ENCODE results near the gene RPH3AL. TPM values are rescaled to one million over a fixed set of nuclear protein-coding genes. Genes with fewer than 3 reads are reported as not detected.
A peak's percentile ranks its signal among the peaks of the same experiment; 100 is the strongest.

Gene RPH3AL
- total and polyA plus RNA-seq, 10 donors: 4.8 to 182 (median 49.1) TPM

DNA sequence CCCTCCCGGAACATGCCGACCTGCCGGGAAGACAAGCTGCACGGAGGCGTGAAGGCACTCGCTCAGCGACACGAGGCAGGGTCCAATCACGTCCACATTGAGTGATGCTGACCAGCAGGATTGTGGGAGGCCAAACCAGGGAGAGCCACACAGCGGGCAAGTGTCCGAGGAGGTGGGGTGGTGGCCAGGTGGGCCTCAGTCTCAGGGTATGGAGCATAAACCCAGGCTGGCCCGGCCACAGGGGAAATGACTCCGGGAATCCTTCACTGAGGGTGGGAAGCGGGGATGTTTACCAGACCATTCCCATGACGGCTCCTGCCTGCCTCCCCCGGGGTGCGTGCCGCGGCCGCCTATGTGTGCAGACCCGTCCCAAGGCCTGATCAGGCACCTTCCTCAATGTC is 62.5 kb downstream of the RPH3AL start:
- Histone ChIP-seq H3K36me3 (peaks cover 0 to 25% (median 0%) of the 10 kb centered on the region in 6 donors), H3K4me1 (peaks cover 0 to 32% (median 8%) of the 10 kb centered on the region in 6 donors), H3K9me3 (no peaks in the 10 kb centered on the region), H3K27ac (peak overlapping the region in 1 of 8 donors; percentile 24), H3K27me3 (replicated peaks in 1 of 7) (no peaks in the 10 kb centered on the region), H3K4me3 (no peak overlapping the region)
- intact Hi-C loops (cut with DNase I; ENCODE audit: low total_unique reads): no loop called here
- DNase-seq: peak; percentile 55
- TF ChIP-seq POLR2AphosphoS5 (IDR thresholded peaks at IDR 0.05) (no peak), POLR2A (IDR thresholded peaks at IDR 0.05) (no peak)
- TF ChIP-seq, protein P1, sequence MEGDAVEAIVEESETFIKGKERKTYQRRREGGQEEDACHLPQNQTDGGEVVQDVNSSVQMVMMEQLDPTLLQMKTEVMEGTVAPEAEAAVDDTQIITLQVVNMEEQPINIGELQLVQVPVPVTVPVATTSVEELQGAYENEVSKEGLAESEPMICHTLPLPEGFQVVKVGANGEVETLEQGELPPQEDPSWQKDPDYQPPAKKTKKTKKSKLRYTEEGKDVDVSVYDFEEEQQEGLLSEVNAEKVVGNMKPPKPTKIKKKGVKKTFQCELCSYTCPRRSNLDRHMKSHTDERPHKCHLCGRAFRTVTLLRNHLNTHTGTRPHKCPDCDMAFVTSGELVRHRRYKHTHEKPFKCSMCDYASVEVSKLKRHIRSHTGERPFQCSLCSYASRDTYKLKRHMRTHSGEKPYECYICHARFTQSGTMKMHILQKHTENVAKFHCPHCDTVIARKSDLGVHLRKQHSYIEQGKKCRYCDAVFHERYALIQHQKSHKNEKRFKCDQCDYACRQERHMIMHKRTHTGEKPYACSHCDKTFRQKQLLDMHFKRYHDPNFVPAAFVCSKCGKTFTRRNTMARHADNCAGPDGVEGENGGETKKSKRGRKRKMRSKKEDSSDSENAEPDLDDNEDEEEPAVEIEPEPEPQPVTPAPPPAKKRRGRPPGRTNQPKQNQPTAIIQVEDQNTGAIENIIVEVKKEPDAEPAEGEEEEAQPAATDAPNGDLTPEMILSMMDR (IDR thresholded peaks at IDR 0.05 in 8 of 11, conservative IDR thresholded peaks at IDR 0.05 in 3 of 11): no peak
- 92 to 97% (median 94%) methylated on average over 21 of the region's 21 CpGs for WGBS, 5 donors

DNA sequence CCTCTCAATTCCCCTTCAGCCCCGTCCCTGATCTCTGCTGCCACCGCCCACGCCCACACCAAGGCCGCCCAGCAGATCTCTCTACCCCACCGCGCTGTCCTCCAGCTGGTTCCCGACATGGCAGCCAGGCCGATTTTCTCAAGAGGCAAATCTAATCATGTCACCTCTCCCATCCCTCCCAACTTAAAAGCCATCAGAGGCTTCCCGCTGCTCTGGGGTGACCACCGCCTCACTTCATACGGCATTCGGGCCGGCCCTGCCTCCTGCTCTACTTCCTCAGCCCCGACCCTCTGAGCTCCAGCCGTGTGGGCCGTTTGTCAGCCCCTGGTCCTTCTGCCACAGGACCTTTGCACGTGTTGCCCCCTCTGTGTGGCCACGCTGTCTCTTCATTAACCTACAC is 63.2 kb downstream of the RPH3AL start:
- intact Hi-C loops (cut with DNase I; ENCODE audit: low total_unique reads): no loop called here
- Histone ChIP-seq H3K36me3 (peaks cover 0 to 25% (median 0%) of the 10 kb centered on the region in 6 donors), H3K9me3 (no peaks in the 10 kb centered on the region), H3K4me3 (no peak overlapping the region), H3K27me3 (replicated peaks in 1 of 7) (no peaks in the 10 kb centered on the region), H3K27ac (peak overlapping the region in 1 of 8 donors; percentile 13), H3K4me1 (peaks cover 0 to 32% (median 8%) of the 10 kb centered on the region in 6 donors)
- TF ChIP-seq, protein P1 (IDR thresholded peaks at IDR 0.05 in 8 of 11, conservative IDR thresholded peaks at IDR 0.05 in 3 of 11): no peak
- TF ChIP-seq POLR2AphosphoS5 (IDR thresholded peaks at IDR 0.05) (no peak), POLR2A (IDR thresholded peaks at IDR 0.05) (no peak)
- DNase-seq: peak; percentile 48
- WGBS, 5 donors: 79 to 87% (median 84%) methylated on average over 18 of the region's 18 CpGs

DNA sequence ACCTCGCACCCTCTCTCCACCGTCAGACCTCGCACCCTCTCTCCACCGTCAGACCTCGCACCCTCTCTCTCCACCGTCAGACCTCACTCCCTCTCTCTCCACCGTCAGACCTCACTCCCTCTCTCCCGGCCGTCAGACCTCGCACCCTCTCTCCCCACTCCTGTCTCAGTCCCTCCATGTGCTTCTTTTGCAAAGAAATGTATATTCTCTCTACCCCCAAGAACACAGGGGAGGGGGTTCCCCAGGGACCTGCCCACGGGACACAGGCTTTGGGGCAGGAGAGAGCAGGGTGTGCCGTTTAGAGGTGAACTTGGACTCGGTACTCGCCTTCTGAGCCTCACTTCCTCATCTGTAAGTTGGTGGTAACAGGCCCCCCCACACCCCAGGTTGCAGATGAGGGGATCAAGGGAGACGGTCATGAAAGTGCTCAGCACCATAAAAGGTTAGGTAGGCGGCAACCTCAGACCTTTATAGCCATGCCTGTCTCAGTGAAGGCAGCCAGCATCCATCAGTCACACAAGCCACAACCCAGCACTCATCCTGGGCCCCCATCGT is 63.7 kb downstream of the RPH3AL start:
- no peak for TF ChIP-seq POLR2A (IDR thresholded peaks at IDR 0.05)
- TF ChIP-seq, protein P1 (IDR thresholded peaks at IDR 0.05 in 8 of 11, conservative IDR thresholded peaks at IDR 0.05 in 3 of 11): no peak
- no peak for TF ChIP-seq POLR2AphosphoS5 (IDR thresholded peaks at IDR 0.05)
- Histone ChIP-seq H3K36me3 (peaks cover 0 to 24% (median 0%) of the 10 kb centered on the region in 6 donors), H3K9me3 (no peaks in the 10 kb centered on the region), H3K27ac (peak overlapping the region in 1 of 8 donors; percentile 13), H3K27me3 (replicated peaks in 1 of 7) (no peaks in the 10 kb centered on the region), H3K4me1 (peaks cover 0 to 29% (median 8%) of the 10 kb centered on the region in 6 donors), H3K4me3 (no peak overlapping the region)
- intact Hi-C loops (cut with DNase I; ENCODE audit: low total_unique reads): no loop called here
- DNase-seq: no peak
- WGBS, 5 donors: 46 to 62% (median 54%) methylated on average over 11 to 14 of the region's 17 CpGs

DNA sequence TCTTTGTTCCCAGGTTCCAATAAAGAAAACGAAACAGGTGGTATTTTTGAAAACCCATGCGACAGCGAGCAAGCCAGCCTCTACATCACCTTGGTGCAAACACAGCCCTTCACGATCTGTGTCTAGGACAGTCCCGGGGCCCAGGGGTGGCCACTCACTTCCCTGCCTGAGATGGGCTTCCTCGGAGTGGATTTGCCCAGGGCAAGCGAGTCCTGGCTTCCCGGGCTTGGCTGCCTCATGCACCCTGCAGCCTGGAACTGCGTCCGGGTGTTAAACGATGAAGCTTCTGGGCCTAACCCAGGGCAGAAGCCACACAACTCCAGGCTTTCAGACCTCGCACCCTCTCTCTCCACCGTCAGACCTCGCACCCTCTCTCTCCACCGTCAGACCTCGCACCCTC is 66.0 kb downstream of the RPH3AL start:
- WGBS, 5 donors: 82 to 91% (median 88%) methylated on average over 14 to 16 of the region's 16 CpGs
- H3K27ac ChIP-seq: no peak overlapping the region
- H3K27me3 ChIP-seq (replicated peaks in 1 of 7): no peaks in the 10 kb centered on the region
- peak; percentile 25 for DNase-seq
- H3K4me1 ChIP-seq: peaks cover 0 to 6% (median 0%) of the 10 kb centered on the region in 6 donors
- peaks cover 0 to 25% (median 2%) of the 10 kb centered on the region in 6 donors for H3K36me3 ChIP-seq
- TF ChIP-seq POLR2AphosphoS5 (IDR thresholded peaks at IDR 0.05) (no peak), POLR2A (IDR thresholded peaks at IDR 0.05) (no peak)
- TF ChIP-seq, protein P1 (IDR thresholded peaks at IDR 0.05 in 8 of 11, conservative IDR thresholded peaks at IDR 0.05 in 3 of 11): no peak
- H3K4me3 ChIP-seq: no peak overlapping the region
- intact Hi-C loops (cut with DNase I; ENCODE audit: low total_unique reads): no loop called here
- H3K9me3 ChIP-seq: no peaks in the 10 kb centered on the region
